Ovary (tissue), 9 donors: ENCODE data around the gene PCDHA1. TPM values are rescaled to one million over a fixed set of nuclear protein-coding genes. Genes with fewer than 3 reads are reported as not detected.

Experiments
- DNase-seq, 5 donors: peaks; one replicate each; pipeline ENCODE4 v3.0.0-alpha.2; 2019 to 2020
- H3K27ac ChIP-seq, 2 donors: fragments of 200-600 bp; one replicate each; pipeline versions ENCODE4 v1.5.1 to v1.8.0; 2019 to 2022
- H3K27me3 ChIP-seq: fragments of 200-600 bp; one replicate; pipeline ENCODE4 v1.8.0; 2022
- H3K36me3 ChIP-seq: fragments of 200-600 bp; sonication (generic); one replicate; pipeline ENCODE4 v1.5.1; 2019
- H3K4me1 ChIP-seq: one replicate; pipeline ENCODE4 v1.8.1; 2013; ENCODE audit warnings: mild to moderate bottlenecking, moderate library complexity; ENCODE audit not compliant: insufficient read depth
- H3K4me3 ChIP-seq: fragments of 200-600 bp; sonication (generic); one replicate; pipeline ENCODE4 v1.5.1; 2017
- H3K9me3 ChIP-seq, 2 donors: fragments of 200-600 bp in 1 of 2; sonication (generic) in 1 of 2; one replicate each; pipeline versions ENCODE4 v1.5.1 to v1.8.1; 2013 to 2019; ENCODE audit warnings: mild to moderate bottlenecking in 1 of 2, moderate library complexity in 1 of 2
- CTCF ChIP-seq, 3 donors: fragments of 450-650 bp in 2 of 3; fragments of 200-600 bp in 1 of 3; IDR thresholded peaks; one replicate each; pipeline versions ENCODE4 v1.5.1 to v1.8.0; 2016 to 2022; ENCODE audit warnings: antibody characterized with exemption in 3 of 3, mild to moderate bottlenecking in 1 of 3
- EP300 ChIP-seq: sonication (generic); formaldehyde crosslinking; IDR thresholded peaks from one replicate; pipeline ENCODE4 v1.6.1; 2017; ENCODE audit warnings: antibody characterized with exemption
- POLR2A ChIP-seq: fragments of 450-650 bp; IDR thresholded peaks from one replicate; pipeline ENCODE4 v1.6.1; 2017; ENCODE audit warnings: antibody characterized with exemption, mild to moderate bottlenecking, moderate library complexity
- WGBS, 3 donors: extraction: QIAGEN DNeasy Blood & Tissue Kit in 1 of 3; methylation state at CpG; one replicate each; pipeline versions ENCODE4 v1.1.5 to v1.1.7; 2013 to 2017; 5-methylcytosine and 5-hydroxymethylcytosine counted together
- intact Hi-C, 4 donors: fragments of 100-400 bp; cut with DNase I; formaldehyde crosslinking; loops; one replicate each; pipeline versions ENCODE4 v1.11.0 to v1.15.1; 2022 to 2023
- polyA plus RNA-seq, 2 donors: library from polyadenylated mRNA; stranded (reverse); fragments of 200-250 nt in 1 of 2; fragments of 350-450 nt in 1 of 2; fragmentation: Illumina TruSeq in 1 of 2; extraction: RNeasy Lipid Tissue Mini Kit (QIAGEN cat#74804) in 1 of 2; gene quantifications; one replicate each; pipeline ENCODE4 v1.2.3, GENCODE V29; 2013 to 2014
- total RNA-seq, 7 donors: library from RNA; depleted of rRNA in 2 of 7; stranded (reverse); fragments of >200 nt in 2 of 7; fragmentation: NEBNext Ultra II Directional in 3 of 7; extraction: Animal tissue kit (Norgen Biotek cat#: 25700) in 3 of 7; gene quantifications; one replicate each; pipeline versions ENCODE4 v1.1.0 to v1.2.4, GENCODE V29; 2016 to 2023
- donor health status: DM: no; HTN: no; CAD: no; lungs with moderate emphysema.
- donor health status: DM: no; HTN: no; CAD: no.
- donor health status: Bipolar disorder and iron deficiency.
- donor health status: DM: yes; HTN: yes; CAD: no.
- donor health status: DM: no; HTN: no; CAD: no.
- donor health status: DM: yes; HTN: yes; CAD: no.

The PCDHA1 gene
- total and polyA plus RNA-seq, 9 donors, result 0.05 TPM; not detected in 8

- WGBS, 3 donors, result 20 to 39% (median 27%) methylated on average over 2 of the region's 2 CpGs
- H3K9me3 ChIP-seq, result no peaks in the 10 kb centered on the region
- intact Hi-C loops, result no loop called here
- no peaks in the 10 kb centered on the region for H3K36me3 ChIP-seq
- H3K4me1 ChIP-seq, result no peaks in the 10 kb centered on the region
- H3K27me3 ChIP-seq, result no peaks in the 10 kb centered on the region
- DNase-seq, result no peak
- no peak overlapping the region for H3K4me3 ChIP-seq
- no peak overlapping the region for H3K27ac ChIP-seq
- TF ChIP-seq EP300 (no peak), POLR2A (no peak), CTCF (IDR thresholded peaks at IDR 0.05) (no peak)
Observed at GRCh38 chr5:140978260-140978659, 192.3 kb downstream of the PCDHA1 start.

- Histone ChIP-seq H3K27me3 (no peaks in the 10 kb centered on the region), H3K9me3 (no peaks in the 10 kb centered on the region), H3K4me3 (no peak overlapping the region), H3K27ac (no peak overlapping the region), H3K4me1 (no peaks in the 10 kb centered on the region), H3K36me3 (no peaks in the 10 kb centered on the region)
- intact Hi-C loops, result no loop called here
- WGBS, 3 donors, result 91 to 100% (median 95%) methylated on average over 1 of the region's 1 CpG
- no peak for DNase-seq
- TF ChIP-seq EP300 (no peak), POLR2A (no peak), CTCF (IDR thresholded peaks at IDR 0.05) (no peak)
Observed at GRCh38 chr5:140978983-140979382, 193.0 kb downstream of the PCDHA1 start.

GRCh38 chr5:140982083-140982716, 196.3 kb downstream of the PCDHA1 start:
- no peaks in the 10 kb centered on the region for H3K4me1 ChIP-seq
- H3K36me3 ChIP-seq, result no peaks in the 10 kb centered on the region
- intact Hi-C loops, result no loop called here
- TF ChIP-seq CTCF (IDR thresholded peaks at IDR 0.05) (no peak), EP300 (no peak), POLR2A (no peak)
- 68 to 72% (median 71%) methylated on average over 5 of the region's 5 CpGs for WGBS, 3 donors
- H3K9me3 ChIP-seq, result no peaks in the 10 kb centered on the region
- no peak overlapping the region for H3K27ac ChIP-seq
- H3K27me3 ChIP-seq, result no peaks in the 10 kb centered on the region
- no peak overlapping the region for H3K4me3 ChIP-seq
- DNase-seq, result no peak

GRCh38 chr5:140986117-140986521, 200.2 kb downstream of the PCDHA1 start:
- H3K27me3 ChIP-seq, result no peaks in the 10 kb centered on the region
- TF ChIP-seq CTCF (IDR thresholded peaks at IDR 0.05) (no peak), EP300 (no peak), POLR2A (no peak)

More at GRCh38 chr5:140986117-140986521, 200.2 kb downstream of the PCDHA1 start:
- intact Hi-C loops, result no loop called here
- Histone ChIP-seq H3K4me3 (no peak overlapping the region), H3K4me1 (no peaks in the 10 kb centered on the region), H3K36me3 (no peaks in the 10 kb centered on the region), H3K27ac (no peak overlapping the region), H3K9me3 (no peaks in the 10 kb centered on the region)
- DNase-seq, result no peak
- WGBS, 3 donors, result 6 to 9% (median 8%) methylated on average over 3 of the region's 3 CpGs
